Neural progenitor cell (in vitro differentiated cells): ENCODE results near the gene PRKCE. TPM values are rescaled to one million over a fixed set of nuclear protein-coding genes. Genes with fewer than 3 reads are reported as not detected.

Experiments used
- DNase-seq: peaks from one replicate; pipeline ENCODE4 v3.0.0-alpha.2; 2016; ENCODE audit warnings: low spot score
- H2AFZ ChIP-seq: fragments of 200-600 bp; sonication (generic); replicated peaks from 2 replicates; pipeline ENCODE4 v1.6.1; 2016; ENCODE audit warnings: antibody characterized with exemption
- H3F3A ChIP-seq: fragments of 200-600 bp; sonication (generic); 2 replicates; pipeline ENCODE4 v1.6.1; 2016; ENCODE audit warnings: antibody characterized with exemption, low read depth
- H3K27ac ChIP-seq: fragments of 200-600 bp; sonication (generic); 2 replicates; pipeline ENCODE4 v1.5.1; 2016; ENCODE audit warnings: mild to moderate bottlenecking
- H3K27me3 ChIP-seq: fragments of 200-600 bp; sonication (generic); 2 replicates; pipeline ENCODE4 v1.6.1; 2016; ENCODE audit warnings: mild to moderate bottlenecking, moderate library complexity
- H3K36me3 ChIP-seq: fragments of 200-600 bp; sonication (generic); 2 replicates; pipeline ENCODE4 v1.5.1; 2016
- H3K4me1 ChIP-seq: fragments of 200-600 bp; sonication (generic); 2 replicates; pipeline ENCODE4 v1.6.1; 2016; ENCODE audit warnings: mixed run types
- H3K4me2 ChIP-seq: fragments of 200-600 bp; sonication (generic); 2 replicates; pipeline ENCODE4 v1.6.1; 2016
- H3K4me3 ChIP-seq: fragments of 200-600 bp; sonication (generic); 2 replicates; pipeline ENCODE4 v1.5.1; 2016
- H3K79me2 ChIP-seq: fragments of 200-600 bp; sonication (generic); 2 replicates; pipeline ENCODE4 v1.6.1; 2016; ENCODE audit warnings: low read depth
- H3K9ac ChIP-seq: fragments of 200-600 bp; sonication (generic); 2 replicates; pipeline ENCODE4 v1.6.1; 2016
- H3K9me3 ChIP-seq: fragments of 200-600 bp; sonication (generic); 2 replicates; pipeline ENCODE4 v1.5.1; 2016; ENCODE audit warnings: low read depth
- H4K20me1 ChIP-seq: fragments of 200-600 bp; sonication (generic); 2 replicates; pipeline ENCODE4 v1.6.1; 2016; ENCODE audit warnings: low read depth
- H3K27ac Mint-ChIP-seq: 3 replicates; pipeline ENCODE4 v1.8.0; 2021; ENCODE audit warnings: mixed read lengths
- H3K27me3 Mint-ChIP-seq: 2 replicates; pipeline ENCODE4 v1.8.0; 2022; ENCODE audit warnings: low read depth, mild to moderate bottlenecking, inconsistent platforms, moderate library complexity, mixed read lengths; ENCODE audit not compliant: insufficient read depth
- H3K36me3 Mint-ChIP-seq: 3 replicates; pipeline ENCODE4 v1.8.0; 2021; ENCODE audit warnings: mixed read lengths
- H3K4me1 Mint-ChIP-seq: 3 replicates; pipeline ENCODE4 v1.8.0; 2021; ENCODE audit warnings: mixed read lengths
- H3K4me3 Mint-ChIP-seq: 3 replicates; pipeline ENCODE4 v1.8.0; 2021; ENCODE audit warnings: mild to moderate bottlenecking, moderate library complexity, mixed read lengths
- H3K9me3 Mint-ChIP-seq: 3 replicates; pipeline ENCODE4 v1.8.0; 2020; ENCODE audit warnings: mixed read lengths
- CTCF ChIP-seq: fragments of 200-600 bp; sonication (generic); IDR thresholded peaks from 2 replicates; pipeline ENCODE4 v1.5.1; 2017; ENCODE audit warnings: antibody characterized with exemption, mild to moderate bottlenecking
- EZH2 ChIP-seq: fragments of 200-600 bp; sonication (generic); IDR thresholded peaks from 2 replicates; pipeline ENCODE4 v1.6.1; 2017; ENCODE audit warnings: antibody characterized with exemption, mild to moderate bottlenecking, moderate library complexity
- EZH2phosphoT487 ChIP-seq: fragments of 200-600 bp; sonication (generic); IDR thresholded peaks from 2 replicates; pipeline ENCODE4 v1.6.1; 2017; ENCODE audit warnings: antibody characterized with exemption
- total RNA-seq: library from RNA; depleted of rRNA; stranded (reverse); fragments of >200 nt; gene quantifications from 2 replicates; pipeline ENCODE4 v1.2.3, GENCODE V29; 2015; ENCODE audit warnings: low replicate concordance

The PRKCE gene
- total RNA-seq, 1 donor from 2014 or later = 4.1 TPM

GRCh38 chr2:45710468-45710867, 59.0 kb downstream of the PRKCE start:
- Mint-ChIP-seq H3K27ac (no peak overlapping the region), H3K36me3 (peaks cover 10% of the 10 kb centered on the region), H3K4me3 (no peak overlapping the region), H3K27me3 (no peaks in the 10 kb centered on the region), H3K4me1 (peaks cover 16% of the 10 kb centered on the region), H3K9me3 (peaks cover 5% of the 10 kb centered on the region)
- Histone ChIP-seq H4K20me1 (no peaks in the 10 kb centered on the region), H3K36me3 (no peaks in the 10 kb centered on the region), H3K79me2 (no peaks in the 10 kb centered on the region), H2AFZ (no peak overlapping the region), H3F3A (no peaks in the 10 kb centered on the region), H3K4me1 (no peaks in the 10 kb centered on the region), H3K9me3 (no peaks in the 10 kb centered on the region), H3K4me2 (no peak overlapping the region), H3K27ac (no peak overlapping the region), H3K9ac (no peak overlapping the region), H3K4me3 (no peak overlapping the region), H3K27me3 (no peaks in the 10 kb centered on the region)
- DNase-seq = no peak
- no peak for TF ChIP-seq EZH2phosphoT487
- no peak for TF ChIP-seq EZH2
- no peak for TF ChIP-seq CTCF

GRCh38 chr2:45711224-45711623, 59.7 kb downstream of the PRKCE start:
- no peaks in the 10 kb centered on the region for H3K27me3 Mint-ChIP-seq
- Histone ChIP-seq H3K79me2 (no peaks in the 10 kb centered on the region), H3K4me3 (no peak overlapping the region), H3K9me3 (no peaks in the 10 kb centered on the region), H3K27ac (no peak overlapping the region), H3K4me1 (no peaks in the 10 kb centered on the region), H3K9ac (no peak overlapping the region), H2AFZ (no peak overlapping the region), H3K4me2 (no peak overlapping the region), H4K20me1 (no peaks in the 10 kb centered on the region), H3K36me3 (no peaks in the 10 kb centered on the region), H3K27me3 (no peaks in the 10 kb centered on the region), H3F3A (no peaks in the 10 kb centered on the region)
- H3K4me3 Mint-ChIP-seq = no peak overlapping the region
- DNase-seq = no peak
- peaks cover 10% of the 10 kb centered on the region for H3K36me3 Mint-ChIP-seq
- H3K9me3 Mint-ChIP-seq = peaks cover 5% of the 10 kb centered on the region
- peaks cover 14% of the 10 kb centered on the region for H3K4me1 Mint-ChIP-seq
- TF ChIP-seq CTCF (no peak), EZH2 (no peak), EZH2phosphoT487 (no peak)
- H3K27ac Mint-ChIP-seq = no peak overlapping the region

- no peaks in the 10 kb centered on the region for H3K79me2 ChIP-seq
- H3K27ac Mint-ChIP-seq = no peak overlapping the region
- no peaks in the 10 kb centered on the region for H3K27me3 ChIP-seq
- no peaks in the 10 kb centered on the region for H3K9me3 ChIP-seq
- no peaks in the 10 kb centered on the region for H3F3A ChIP-seq
- TF ChIP-seq CTCF = no peak
- TF ChIP-seq EZH2 = no peak
- no peak for TF ChIP-seq EZH2phosphoT487
- H3K9me3 Mint-ChIP-seq = peaks cover 5% of the 10 kb centered on the region
- H4K20me1 ChIP-seq = no peaks in the 10 kb centered on the region
- H3K4me2 ChIP-seq = no peak overlapping the region
- H3K4me1 ChIP-seq = no peaks in the 10 kb centered on the region
- H3K27ac ChIP-seq = no peak overlapping the region
- DNase-seq = no peak
- no peak overlapping the region for H3K4me3 Mint-ChIP-seq
- no peaks in the 10 kb centered on the region for H3K27me3 Mint-ChIP-seq
- no peak overlapping the region for H2AFZ ChIP-seq
- peaks cover 10% of the 10 kb centered on the region for H3K4me1 Mint-ChIP-seq
- H3K36me3 ChIP-seq = no peaks in the 10 kb centered on the region
- no peak overlapping the region for H3K4me3 ChIP-seq
- peaks cover 10% of the 10 kb centered on the region for H3K36me3 Mint-ChIP-seq
- no peak overlapping the region for H3K9ac ChIP-seq
Observed at GRCh38 chr2:45712570-45712969, 61.1 kb downstream of the PRKCE start.
